Upper lobe of left lung (tissue), 4 donors: ENCODE measurements around the gene GALC.

Experiments used
- POLR2A ChIP-seq, 4 donors: fragments of 450-650 bp; IDR thresholded peaks; one replicate each; pipeline ENCODE4 v1.5.1; 2016 to 2017; ENCODE audit warnings: antibody characterized with exemption in 4 of 4, mild to moderate bottlenecking in 2 of 4
- POLR2AphosphoS5 ChIP-seq, 2 donors: sonication (generic); formaldehyde crosslinking; IDR thresholded peaks; one replicate each; pipeline ENCODE4 v1.5.1; 2017; ENCODE audit warnings: antibody characterized with exemption in 2 of 2
- TF ChIP-seq, protein P1 (sequence below), 6 experiments: fragments of 450-650 bp in 4 of 6; fragments of 200-600 bp in 2 of 6; sonication (generic) in 2 of 6; IDR thresholded peaks; one replicate each; pipeline ENCODE4 v1.5.1; 2016 to 2019; ENCODE audit warnings: antibody characterized with exemption in 6 of 6

DNA sequence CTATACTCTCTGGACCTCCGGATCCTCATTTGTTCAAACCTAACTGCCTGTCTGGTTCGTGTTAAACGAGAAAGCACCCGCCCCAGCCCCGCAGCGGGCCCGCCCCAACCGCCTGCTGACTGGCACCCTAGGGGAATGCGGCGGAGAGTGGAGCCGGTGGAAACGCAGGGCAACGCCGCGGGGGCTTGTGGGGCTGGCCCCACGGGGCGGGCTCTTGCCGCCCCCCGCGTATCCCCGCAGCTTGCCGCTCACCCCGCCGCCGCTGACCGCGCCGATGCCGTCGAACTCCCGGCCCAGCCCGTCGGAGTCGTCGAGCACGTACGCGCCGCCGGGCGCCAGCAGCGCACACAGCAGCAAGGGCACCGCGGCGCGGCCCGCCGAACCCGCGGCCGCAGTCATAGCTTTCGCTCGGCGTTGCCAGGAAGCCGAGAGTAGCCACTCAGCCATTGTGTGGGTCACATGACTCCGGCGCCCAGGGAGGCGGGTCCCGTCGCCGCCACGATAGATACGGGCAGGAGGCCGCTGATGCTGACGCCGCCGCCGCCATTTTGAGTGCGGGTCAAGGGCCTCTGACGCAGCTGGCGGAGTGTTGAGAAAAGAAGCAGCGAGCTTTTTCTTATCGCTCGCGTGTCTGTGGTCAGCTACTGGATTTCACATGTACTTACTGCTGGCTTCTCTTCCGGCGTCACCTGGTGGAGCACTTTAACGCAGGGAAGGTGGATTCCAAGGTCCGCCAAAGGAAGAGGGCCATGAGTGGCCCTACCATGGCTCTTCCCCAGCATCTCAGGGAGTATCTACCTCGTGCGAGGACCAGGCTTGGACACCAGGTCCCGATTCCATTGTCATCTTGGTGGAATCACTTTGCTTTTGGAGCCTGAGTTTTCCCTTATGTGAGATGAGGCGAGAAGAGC, at the start of gene GALC:
- TF ChIP-seq, protein P1, sequence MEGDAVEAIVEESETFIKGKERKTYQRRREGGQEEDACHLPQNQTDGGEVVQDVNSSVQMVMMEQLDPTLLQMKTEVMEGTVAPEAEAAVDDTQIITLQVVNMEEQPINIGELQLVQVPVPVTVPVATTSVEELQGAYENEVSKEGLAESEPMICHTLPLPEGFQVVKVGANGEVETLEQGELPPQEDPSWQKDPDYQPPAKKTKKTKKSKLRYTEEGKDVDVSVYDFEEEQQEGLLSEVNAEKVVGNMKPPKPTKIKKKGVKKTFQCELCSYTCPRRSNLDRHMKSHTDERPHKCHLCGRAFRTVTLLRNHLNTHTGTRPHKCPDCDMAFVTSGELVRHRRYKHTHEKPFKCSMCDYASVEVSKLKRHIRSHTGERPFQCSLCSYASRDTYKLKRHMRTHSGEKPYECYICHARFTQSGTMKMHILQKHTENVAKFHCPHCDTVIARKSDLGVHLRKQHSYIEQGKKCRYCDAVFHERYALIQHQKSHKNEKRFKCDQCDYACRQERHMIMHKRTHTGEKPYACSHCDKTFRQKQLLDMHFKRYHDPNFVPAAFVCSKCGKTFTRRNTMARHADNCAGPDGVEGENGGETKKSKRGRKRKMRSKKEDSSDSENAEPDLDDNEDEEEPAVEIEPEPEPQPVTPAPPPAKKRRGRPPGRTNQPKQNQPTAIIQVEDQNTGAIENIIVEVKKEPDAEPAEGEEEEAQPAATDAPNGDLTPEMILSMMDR (IDR thresholded peaks at IDR 0.05), result peak in 2 of 6 experiments; percentile 20 to 43
- peak in 3 of 4 donors; percentile 80 to 89 (median 84) for TF ChIP-seq POLR2A (IDR thresholded peaks at IDR 0.05)
- TF ChIP-seq POLR2AphosphoS5 (IDR thresholded peaks at IDR 0.05), result peak; percentile 79 to 85
